GM21717 (cell line): ENCODE measurements around the gene MAPK8.

Experiments used
- ATAC-seq: cut with Tn5 transposase; IDR thresholded peaks from one replicate; pipeline ENCODE4 v1.9.1; 2021; ENCODE audit warnings: mild to moderate bottlenecking, moderate library complexity; ENCODE audit not compliant: unreplicated experiment

Gene MAPK8

DNA sequence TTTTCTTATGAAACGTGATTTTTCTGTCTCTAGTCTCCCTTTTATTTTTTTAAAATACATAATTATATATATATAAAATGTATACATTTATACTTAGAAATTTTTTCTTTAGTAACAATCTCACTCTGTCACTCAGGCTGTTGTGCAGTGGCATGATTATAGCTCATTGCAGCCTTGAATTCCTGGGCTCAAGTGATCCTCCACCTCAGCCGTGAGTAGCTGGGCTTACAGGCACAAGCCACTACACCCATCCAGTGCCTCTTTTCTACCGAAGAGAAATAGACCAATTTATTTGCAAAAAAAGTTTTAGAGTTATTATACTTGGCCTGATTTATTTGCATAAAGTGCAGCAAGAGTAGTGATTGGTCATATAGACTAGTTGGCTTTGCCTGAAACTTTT, 72.2 kb downstream of the MAPK8 start:
- ATAC-seq: no peak

DNA sequence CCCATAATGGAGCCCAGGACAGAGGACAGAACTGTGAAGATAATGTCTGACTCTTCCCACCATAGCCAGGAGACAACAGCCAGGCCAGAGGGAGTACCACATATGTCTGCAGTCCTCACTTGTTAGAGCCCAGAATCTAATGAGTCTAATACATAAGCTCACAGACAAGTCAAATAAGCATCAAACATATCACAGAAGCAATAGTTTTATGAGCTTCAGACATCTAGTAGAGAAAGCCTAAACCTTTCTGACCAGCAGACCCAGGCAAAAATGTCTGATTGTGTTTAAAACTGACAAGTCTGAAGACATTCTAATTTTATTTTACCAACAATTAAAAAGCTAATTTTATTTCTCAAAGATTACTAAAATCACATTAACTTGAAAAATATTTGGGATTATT, 75.5 kb downstream of the MAPK8 start:
- ATAC-seq: no peak

DNA sequence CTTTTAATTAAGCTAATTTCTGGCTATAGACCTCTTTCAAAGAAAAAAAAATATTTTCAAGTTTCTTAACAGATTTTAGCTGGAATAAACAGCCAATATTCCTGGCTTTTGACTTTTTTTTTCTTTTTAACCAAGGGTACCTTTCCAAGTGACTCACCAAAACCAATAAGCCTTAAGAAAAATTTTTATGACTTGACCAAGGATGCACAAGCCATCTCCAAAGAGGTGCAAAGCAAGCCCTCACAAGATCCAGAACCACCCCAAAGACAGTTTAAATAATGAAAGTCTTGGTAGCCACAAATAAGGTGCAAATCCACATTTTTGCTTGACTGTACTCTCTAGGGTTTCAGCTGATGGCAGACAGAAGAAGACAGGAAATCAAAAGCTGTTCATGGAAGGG, 76.5 kb downstream of the MAPK8 start:
- no peak for ATAC-seq

DNA sequence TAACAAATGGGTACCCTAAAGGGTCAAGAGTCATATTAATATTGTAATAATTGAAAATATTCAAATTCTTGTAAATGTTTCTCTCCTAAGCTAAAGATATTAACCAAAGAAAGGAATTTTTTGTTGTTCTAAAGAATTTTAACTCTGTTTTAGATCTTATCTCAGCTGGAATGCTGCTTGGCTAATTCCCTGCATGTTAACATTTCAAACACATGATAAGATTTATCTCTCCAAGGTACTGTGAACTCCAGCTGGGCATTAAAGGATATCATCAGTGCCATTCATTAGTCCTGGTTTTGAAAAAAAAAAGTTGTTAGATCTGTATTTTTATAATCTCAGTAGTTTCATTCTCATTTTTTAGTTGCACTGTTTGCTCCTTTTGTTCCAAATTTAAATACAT, 76.9 kb downstream of the MAPK8 start:
- ATAC-seq: no peak

DNA sequence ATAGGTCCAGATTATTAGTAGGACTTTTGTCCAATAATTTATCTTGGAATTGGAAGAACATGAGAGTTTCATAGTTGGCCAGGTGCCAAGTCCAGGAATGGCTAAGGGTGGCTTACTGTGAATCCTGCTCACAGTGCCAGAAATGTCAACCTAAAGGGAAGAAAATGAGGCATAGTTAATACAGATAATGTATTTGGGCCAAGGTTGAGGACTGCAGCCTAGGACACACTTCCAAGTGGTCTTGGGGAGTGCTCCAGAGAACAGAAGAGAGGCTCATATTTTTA, 78.2 kb downstream of the MAPK8 start:
- no peak for ATAC-seq

DNA sequence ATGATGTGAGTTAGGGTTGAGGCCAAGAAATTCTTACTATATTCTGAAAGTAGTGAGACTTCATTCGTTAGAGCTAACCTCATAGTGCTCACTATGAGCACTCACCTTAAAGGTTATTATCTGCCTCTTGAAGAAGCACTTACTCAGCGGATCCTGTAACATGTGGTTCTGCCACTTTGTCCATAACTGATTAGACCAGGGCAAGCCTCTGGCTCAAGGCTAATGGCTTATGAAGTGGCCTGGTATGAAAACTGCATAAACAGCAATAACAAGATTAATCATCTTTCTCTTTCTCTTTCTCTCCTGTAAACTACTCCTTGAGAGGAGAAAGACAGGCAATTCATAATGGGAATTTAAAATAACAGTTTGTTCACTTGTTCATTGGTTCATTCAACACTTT, 82.8 kb downstream of the MAPK8 start:
- no peak for ATAC-seq

DNA sequence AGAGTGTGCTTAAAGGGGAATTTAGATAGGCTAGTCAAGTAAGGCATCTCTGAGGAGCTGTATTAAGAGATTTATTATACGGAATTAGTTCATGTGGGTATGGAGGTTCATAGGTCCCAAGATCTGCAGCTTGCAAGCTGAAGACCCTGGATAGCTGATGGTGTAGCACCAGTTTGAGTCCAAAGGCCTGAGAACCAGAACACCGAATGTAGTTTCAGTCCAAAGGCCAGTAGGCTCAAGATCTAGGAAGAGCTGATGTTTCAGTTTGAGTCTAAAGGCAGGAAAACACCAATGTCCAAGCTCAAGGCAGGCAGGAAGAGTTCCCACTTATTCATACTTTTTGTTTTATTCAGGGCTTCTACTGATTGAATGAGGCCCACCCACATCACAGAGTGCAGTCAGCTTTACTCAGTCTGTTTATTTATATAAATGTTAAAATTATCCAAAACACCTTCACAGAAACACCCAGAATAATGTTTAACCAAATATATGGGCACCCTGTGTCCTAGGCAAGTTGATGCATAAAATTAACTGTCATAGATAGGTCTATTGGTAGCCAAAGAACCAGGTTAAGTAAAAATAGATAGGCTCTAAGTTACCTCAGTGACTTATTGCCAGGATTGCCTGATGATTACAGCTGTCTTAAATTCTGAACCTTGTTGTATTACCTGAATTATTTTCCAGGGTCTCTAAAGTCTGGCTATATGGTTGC, 83.5 kb downstream of the MAPK8 start:
- ATAC-seq: no peak

DNA sequence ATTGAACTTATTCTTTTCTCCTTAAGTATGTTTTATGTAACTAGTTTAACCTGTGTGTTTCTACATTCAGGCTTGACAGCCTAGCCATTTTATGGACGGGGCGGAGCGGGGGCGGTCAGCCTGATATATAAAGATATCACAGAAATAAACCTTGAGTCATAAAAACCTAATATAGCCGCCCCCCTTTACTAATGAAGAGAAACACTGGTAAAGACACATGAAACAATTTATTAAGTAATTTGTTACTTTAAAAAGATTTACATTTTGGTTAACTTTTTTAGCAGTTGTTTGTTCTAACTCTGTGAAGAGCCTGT, 84.0 kb downstream of the MAPK8 start:
- ATAC-seq: no peak

DNA sequence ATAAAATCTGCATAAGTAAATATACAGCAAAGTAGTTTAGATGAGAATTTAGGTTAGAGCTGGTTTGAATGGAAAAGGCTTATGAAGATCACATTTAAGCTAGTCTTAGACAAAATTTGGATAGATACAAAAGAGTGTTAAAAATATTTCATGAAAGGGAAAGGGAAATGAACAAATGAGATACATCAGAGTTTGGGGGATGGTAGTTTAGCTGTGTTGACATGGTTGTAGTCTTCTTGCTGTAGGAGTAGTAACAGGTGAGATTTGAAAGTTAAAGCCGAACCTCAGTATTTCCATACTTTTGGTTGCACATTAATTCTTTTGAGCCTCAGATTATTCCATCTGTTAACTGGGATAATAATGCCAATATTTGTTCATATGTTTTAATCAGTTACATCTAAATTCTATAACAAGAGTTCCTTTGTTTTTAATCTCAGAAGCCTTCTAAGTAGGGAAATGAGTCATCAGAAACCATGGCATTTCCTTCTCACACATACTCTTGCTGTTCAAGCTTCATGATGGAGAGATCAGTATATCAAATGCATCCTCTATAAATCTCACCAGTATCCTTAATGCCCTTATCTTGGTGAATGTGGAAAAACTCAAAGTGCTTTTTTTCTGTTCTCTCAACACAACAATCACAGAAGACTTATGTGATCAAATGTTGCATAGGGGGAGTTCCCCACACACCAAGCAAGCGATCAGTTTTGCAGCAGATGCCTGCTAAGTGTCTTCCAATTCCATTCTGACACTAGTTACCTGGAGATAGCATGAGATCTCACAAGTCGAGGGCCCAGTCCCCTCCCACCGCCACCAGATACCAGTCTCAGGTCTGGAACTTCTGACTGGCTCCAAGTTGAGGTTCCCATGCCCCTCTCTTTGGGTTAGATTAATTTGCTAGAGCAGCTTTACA, 84.7 kb downstream of the MAPK8 start:
- ATAC-seq: no peak

DNA sequence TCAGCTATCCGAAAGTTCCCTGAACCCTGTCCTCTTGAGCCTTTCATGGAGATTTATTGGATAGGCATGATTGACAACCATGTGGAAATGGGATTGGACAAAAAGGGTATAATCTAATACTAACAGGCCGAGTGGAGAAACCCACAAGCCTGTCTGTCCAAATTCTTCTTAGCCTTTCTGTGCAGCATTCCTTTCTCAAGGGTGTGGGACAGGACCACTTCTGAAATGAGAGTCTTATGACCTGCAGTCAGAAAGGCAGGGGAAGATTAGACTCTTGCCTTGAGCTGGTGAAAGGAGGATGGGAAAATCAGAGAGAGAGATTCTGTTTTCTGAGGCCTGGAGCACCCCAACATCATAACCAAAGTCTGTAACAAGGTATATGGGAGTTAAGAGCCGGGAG, 85.5 kb downstream of the MAPK8 start:
- no peak for ATAC-seq

DNA sequence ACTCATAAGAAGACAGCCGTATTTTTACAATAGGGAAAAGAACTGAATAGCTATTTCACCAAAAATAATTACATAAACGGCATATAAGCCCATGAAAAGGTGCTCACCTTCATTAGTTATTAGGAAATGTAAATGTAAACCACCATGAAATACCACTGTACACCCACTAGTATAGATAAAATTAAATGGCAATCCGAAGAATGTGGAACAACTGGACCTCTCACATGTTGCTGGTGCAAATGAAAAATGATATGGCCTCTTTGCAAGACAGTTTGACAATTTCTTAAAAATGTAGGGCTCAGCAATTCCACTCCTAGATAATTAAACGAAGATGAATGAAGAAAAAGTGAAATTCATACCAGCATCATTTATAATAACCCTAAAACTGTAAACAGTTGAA, 91.8 kb downstream of the MAPK8 start:
- no peak for ATAC-seq

DNA sequence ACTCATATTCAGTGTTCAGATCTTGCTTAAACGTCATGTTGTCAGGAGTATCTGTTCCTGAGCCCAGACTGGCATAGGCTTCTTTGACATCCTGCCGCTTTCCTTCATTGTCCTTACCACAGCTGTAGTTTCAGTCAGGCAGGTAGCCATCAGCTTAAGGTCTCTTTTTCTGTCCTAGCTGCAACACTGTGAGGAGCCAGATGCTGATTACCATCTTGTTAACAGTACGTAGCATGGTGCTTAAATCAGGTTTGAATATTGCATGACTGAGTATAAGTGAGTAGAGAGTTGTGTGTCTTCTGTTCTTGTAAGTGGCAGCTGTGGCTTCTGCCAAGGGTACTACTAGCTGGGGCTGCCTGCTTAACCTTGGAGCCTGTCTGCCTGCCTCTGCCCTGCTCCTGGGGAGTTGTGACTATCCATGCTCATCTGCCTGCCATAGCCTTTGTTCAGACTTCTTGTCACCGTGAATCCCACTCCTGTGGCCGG, 92.6 kb downstream of the MAPK8 start:
- ATAC-seq: no peak

DNA sequence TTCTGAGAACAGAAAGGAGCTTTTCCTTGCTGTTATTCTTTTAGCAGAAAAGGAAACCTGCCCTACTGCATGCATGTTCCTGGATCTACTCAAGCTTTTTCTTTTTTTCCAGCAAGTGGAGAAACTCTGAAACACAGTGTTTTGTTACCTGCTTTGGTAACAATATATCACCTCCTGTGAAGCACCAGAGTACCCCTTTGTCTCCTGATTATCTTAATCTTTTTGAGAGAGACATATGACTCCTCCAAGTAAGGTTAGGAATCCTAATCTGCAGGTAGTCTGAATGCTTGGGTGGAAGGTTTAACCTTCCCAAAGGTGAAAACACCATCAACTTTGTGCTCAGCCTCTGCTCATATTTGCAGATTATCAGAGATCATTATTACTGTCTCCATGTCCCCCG, 93.1 kb downstream of the MAPK8 start:
- ATAC-seq: no peak

DNA sequence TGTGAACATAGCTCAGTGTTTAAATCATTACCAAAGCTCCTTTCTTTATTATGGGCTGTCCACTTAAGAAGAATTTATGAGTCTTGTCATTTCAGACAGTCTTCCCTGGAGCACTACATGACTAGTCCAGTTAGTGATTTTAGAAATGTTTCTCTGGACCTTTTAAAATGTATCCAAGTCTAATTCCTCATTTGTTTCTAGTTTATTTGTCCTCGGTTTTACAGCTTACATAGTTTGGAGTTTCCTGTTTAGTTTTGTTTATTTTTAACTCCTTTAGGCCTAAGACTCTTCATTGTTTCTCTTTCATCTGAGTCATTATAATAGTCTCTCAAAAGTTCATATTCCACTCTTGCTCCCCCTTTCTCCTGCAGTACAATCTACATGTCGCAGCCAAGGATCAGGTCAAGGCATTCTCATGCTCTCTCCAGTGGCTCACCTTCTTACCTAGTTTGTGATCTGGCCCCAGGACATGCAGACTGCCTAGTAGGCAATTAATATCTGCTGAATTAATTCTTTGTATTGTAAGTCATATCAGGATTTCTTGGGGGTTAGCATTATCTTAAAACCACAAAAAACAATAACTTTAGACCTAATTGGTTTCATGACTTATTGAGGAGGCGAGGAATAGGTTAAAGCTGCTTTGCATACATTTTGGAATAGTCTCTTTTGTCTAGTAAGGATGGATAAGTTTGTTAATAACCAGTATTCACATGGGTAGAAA, 93.8 kb downstream of the MAPK8 start:
- no peak for ATAC-seq

DNA sequence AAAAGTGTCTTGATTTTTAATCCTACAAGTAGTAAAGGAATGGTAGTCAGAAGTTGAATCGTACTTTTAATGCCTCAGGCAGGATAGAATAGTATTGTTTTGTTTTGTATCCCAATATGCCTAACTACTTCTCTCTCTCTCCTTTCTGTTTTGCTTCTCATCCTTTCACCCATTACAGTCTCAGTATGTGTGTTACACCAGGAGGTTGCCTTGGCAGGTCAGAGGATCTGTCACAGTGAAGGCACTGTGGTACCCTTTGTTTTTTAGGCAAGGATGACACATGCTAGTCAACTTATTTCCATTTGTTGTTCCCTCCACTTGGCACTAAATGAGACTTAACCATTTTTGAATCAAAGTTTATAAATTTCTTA, 94.4 kb downstream of the MAPK8 start:
- ATAC-seq: no peak

DNA sequence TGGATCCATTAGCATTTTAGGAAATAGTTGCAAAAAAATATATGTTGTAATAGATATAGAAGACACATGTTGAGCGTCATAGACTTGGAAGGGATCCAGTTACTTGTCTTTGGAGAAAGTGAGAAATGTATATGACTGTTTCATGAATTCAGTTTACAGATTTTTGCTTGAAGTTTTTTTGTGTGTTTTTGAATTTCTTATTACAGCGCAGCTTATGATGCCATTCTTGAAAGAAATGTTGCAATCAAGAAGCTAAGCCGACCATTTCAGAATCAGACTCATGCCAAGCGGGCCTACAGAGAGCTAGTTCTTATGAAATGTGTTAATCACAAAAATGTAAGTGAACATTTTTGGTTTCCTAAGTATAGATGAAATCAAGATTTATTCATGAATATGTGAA, 98.2 kb downstream of the MAPK8 start:
- no peak for ATAC-seq

DNA sequence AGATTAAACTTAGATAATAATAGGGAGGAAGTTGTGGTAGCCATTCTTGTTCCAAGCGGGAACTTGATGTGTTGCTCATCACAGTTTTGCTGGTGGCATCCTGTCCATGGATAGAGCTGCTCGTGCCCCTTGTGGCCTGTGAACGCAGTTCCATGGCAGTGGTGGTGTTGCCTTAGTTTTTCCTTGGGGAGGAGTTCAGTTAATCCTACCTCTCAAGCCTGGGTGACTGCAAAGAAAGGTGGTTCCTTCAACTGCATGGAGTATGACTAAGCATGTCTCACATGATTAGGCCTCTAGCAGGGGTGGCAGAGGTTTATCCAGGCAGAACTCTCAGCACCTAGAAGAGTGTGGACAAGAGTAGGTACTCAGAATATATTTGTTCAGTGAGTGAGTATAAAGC, 99.7 kb downstream of the MAPK8 start:
- no peak for ATAC-seq

DNA sequence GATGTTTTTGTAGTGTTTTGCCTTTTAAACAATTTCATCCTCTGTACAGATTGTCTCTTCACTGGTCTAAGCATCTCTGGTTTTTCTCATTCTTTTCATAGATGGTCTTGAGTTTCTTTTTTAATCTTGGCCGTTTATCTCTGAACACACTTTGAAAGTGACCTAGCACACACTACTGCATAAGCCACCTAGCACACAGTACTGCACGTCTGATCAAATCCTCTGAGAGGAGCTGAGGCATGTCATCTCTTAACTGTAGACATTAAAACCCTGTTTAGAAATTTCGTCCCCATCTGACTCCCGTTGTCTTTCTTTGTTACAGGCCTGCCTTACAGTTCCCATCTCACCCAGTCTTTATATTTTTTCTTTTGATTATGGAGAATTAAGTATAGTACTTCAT, 100.2 kb downstream of the MAPK8 start:
- ATAC-seq: no peak

DNA sequence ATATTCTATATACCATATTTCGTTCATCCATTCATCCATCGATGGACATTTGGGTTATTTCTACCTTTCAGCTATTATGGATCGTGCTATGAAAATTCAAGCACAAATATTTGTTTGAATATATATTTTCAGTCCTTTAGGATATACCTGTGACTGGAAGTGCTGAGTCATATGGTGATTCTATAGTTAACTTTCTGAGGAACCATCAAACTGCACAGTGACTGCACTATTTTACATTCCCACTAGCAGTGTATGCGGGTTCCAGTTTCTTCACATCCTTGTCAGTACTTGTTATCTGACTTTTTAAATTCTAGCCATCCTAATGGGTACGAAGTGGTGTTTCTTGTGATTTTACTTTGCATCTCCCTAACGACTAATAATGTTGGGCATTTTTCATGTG, 104.0 kb downstream of the MAPK8 start:
- ATAC-seq: no peak

DNA sequence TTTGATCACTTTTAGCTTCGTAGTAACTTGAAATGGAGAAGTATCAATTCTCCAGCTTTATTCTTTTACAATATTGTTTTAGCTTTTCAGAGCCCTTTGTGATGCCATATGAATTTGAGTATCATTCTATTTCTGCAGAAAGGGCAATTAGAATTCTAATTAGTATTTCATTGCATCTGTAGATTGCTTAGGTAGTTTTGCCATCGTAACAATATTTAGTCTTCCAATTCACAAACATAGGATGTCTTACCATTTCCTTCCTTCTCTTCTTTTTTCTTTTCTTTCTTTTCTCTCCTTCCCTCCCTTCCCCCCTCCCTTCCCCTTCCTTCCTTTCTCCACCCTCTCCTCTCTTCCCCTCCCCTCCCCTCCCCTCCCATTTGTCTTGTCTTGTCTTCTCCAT, 105.0 kb downstream of the MAPK8 start:
- ATAC-seq: no peak

DNA sequence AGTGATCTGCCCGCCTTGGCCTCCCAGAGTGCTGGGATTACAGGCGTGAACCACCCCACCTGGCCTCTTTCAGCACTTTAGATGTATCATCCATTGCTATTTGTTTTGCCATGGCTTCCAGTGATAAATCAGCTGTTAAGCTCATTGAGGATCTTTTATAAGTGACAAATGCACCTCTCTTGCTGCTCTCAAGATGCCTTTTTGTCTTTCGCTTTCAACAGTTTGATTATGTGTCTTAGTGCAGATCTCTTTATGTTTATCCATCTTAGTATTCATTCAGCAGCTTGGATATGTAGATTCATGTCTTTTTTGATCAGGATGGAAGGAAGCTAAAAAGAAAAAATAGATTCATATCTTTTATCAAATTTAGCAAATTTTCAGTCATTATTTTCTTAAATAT, 105.6 kb downstream of the MAPK8 start:
- no peak for ATAC-seq

DNA sequence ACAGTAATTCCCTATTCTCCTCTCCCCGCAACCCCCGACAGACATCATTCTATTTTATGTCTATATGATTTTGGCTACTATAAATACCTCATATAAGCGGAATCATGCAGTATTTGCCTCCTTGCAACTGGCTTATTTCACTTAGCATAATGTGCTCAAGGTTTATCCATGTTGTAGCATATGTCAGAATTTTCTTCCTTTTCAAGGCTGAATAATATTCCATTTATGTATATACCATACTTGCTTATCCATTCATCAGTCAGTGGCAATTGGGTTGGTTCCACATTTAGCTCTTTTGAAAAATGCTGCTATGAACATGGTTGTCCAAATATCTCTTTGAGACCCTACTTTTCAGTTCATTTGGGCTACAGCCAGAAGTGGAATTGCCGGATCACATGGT, 106.5 kb downstream of the MAPK8 start:
- no peak for ATAC-seq
